Skeletal muscle tissue (tissue), 4 donors: ENCODE measurements around the gene EPHB2. TPM values are rescaled to one million over a fixed set of nuclear protein-coding genes. Genes with fewer than 3 reads are reported as not detected.

Source experiments
- H3K27ac ChIP-seq: one replicate; pipeline ENCODE4 v1.7.0; 2013; ENCODE audit warnings: mild to moderate bottlenecking, low read depth, low read length, inconsistent platforms
- H3K27me3 ChIP-seq, 3 donors: one replicate each; pipeline ENCODE4 v1.7.0; 2013; ENCODE audit warnings: low read length in 3 of 3; ENCODE audit not compliant: control insufficient read depth in 3 of 3, insufficient read depth in 3 of 3
- H3K36me3 ChIP-seq, 3 donors: one replicate each; pipeline ENCODE4 v1.7.0; 2013; ENCODE audit warnings: low read length in 3 of 3; ENCODE audit not compliant: control insufficient read depth in 3 of 3, insufficient read depth in 3 of 3
- H3K4me1 ChIP-seq, 3 donors: one replicate each; pipeline ENCODE4 v1.7.0; 2013; ENCODE audit warnings: low read length in 3 of 3, mild to moderate bottlenecking in 3 of 3; ENCODE audit not compliant: control insufficient read depth in 3 of 3, insufficient read depth in 3 of 3
- H3K4me3 ChIP-seq, 3 donors: one replicate each; pipeline ENCODE4 v1.7.0; 2013; ENCODE audit warnings: low read length in 3 of 3
- H3K9ac ChIP-seq, 3 donors: one replicate each; pipeline ENCODE4 v1.7.0; 2013; ENCODE audit warnings: low read length in 3 of 3, mild to moderate bottlenecking in 3 of 3, moderate library complexity in 2 of 3, low read depth in 1 of 3
- H3K9me3 ChIP-seq, 3 donors: one replicate each; pipeline ENCODE4 v1.7.0; 2013; ENCODE audit warnings: low read length in 3 of 3; ENCODE audit not compliant: control insufficient read depth in 3 of 3
- total RNA-seq: library from RNA; depleted of rRNA; stranded (reverse); fragments of >200 nt; gene quantifications from one replicate; pipeline ENCODE4 v1.2.3, GENCODE V29; 2014
- donor health status: Osteomylitis.

EPHB2 gene
- total RNA-seq, 1 donor from 2014 or later: 13.0 TPM

- peaks cover 4 to 18% (median 9%) of the 10 kb centered on the region in 3 donors for H3K27me3 ChIP-seq
- H3K36me3 ChIP-seq: no peaks in the 10 kb centered on the region
- no peaks in the 10 kb centered on the region for H3K4me1 ChIP-seq
- no peaks in the 10 kb centered on the region for H3K9me3 ChIP-seq
- no peak overlapping the region for H3K4me3 ChIP-seq
- H3K27ac ChIP-seq: no peak overlapping the region
- no peak overlapping the region for H3K9ac ChIP-seq
These were observed 198.3 kb downstream of the EPHB2 start for GRCh38 chr1:22908880-22909426.

GRCh38 chr1:22910286-22910685 is 199.6 kb downstream of the EPHB2 start:
- H3K9me3 ChIP-seq: no peaks in the 10 kb centered on the region
- H3K4me3 ChIP-seq: no peak overlapping the region
- no peaks in the 10 kb centered on the region for H3K36me3 ChIP-seq

GRCh38 chr1:22910986-22911651 is 200.5 kb downstream of the EPHB2 start:
- Histone ChIP-seq H3K27me3 (peaks cover 11 to 34% (median 19%) of the 10 kb centered on the region in 3 donors), H3K36me3 (no peaks in the 10 kb centered on the region), H3K4me3 (no peak overlapping the region), H3K4me1 (no peaks in the 10 kb centered on the region), H3K9ac (no peak overlapping the region), H3K9me3 (no peaks in the 10 kb centered on the region), H3K27ac (no peak overlapping the region)

More at GRCh38 chr1:22910286-22910685, 199.6 kb downstream of the EPHB2 start:
- Histone ChIP-seq H3K4me1 (no peaks in the 10 kb centered on the region), H3K27me3 (peaks cover 4 to 26% (median 13%) of the 10 kb centered on the region in 3 donors), H3K9ac (no peak overlapping the region), H3K27ac (no peak overlapping the region)

GRCh38 chr1:22912311-22912710 is 201.7 kb downstream of the EPHB2 start:
- no peak overlapping the region for H3K27ac ChIP-seq

GRCh38 chr1:22913421-22914141 is 202.9 kb downstream of the EPHB2 start:
- peaks cover 15 to 52% (median 30%) of the 10 kb centered on the region in 3 donors for H3K27me3 ChIP-seq
- H3K4me1 ChIP-seq: peaks cover 0 to 2% (median 0%) of the 10 kb centered on the region in 3 donors

More at GRCh38 chr1:22912311-22912710, 201.7 kb downstream of the EPHB2 start:
- Histone ChIP-seq H3K36me3 (no peaks in the 10 kb centered on the region), H3K4me1 (peaks cover 0 to 2% (median 0%) of the 10 kb centered on the region in 3 donors), H3K9me3 (no peaks in the 10 kb centered on the region), H3K4me3 (no peak overlapping the region), H3K27me3 (peaks cover 11 to 45% (median 25%) of the 10 kb centered on the region in 3 donors), H3K9ac (no peak overlapping the region)

GRCh38 chr1:22914156-22914555 is 203.5 kb downstream of the EPHB2 start:
- H3K36me3 ChIP-seq: no peaks in the 10 kb centered on the region
- H3K4me1 ChIP-seq: peaks cover 0 to 2% (median 0%) of the 10 kb centered on the region in 3 donors
- H3K27ac ChIP-seq: no peak overlapping the region
- peaks cover 15 to 52% (median 30%) of the 10 kb centered on the region in 3 donors for H3K27me3 ChIP-seq
- no peak overlapping the region for H3K9ac ChIP-seq
- H3K9me3 ChIP-seq: no peaks in the 10 kb centered on the region
- H3K4me3 ChIP-seq: no peak overlapping the region

More at GRCh38 chr1:22913421-22914141, 202.9 kb downstream of the EPHB2 start:
- Histone ChIP-seq H3K36me3 (no peaks in the 10 kb centered on the region), H3K9ac (no peak overlapping the region), H3K4me3 (no peak overlapping the region), H3K9me3 (no peaks in the 10 kb centered on the region), H3K27ac (no peak overlapping the region)

- Histone ChIP-seq H3K9ac (no peak overlapping the region), H3K4me1 (peaks cover 0 to 2% (median 0%) of the 10 kb centered on the region in 3 donors), H3K27ac (no peak overlapping the region), H3K9me3 (no peaks in the 10 kb centered on the region), H3K36me3 (no peaks in the 10 kb centered on the region), H3K27me3 (peaks cover 15 to 46% (median 30%) of the 10 kb centered on the region in 3 donors), H3K4me3 (no peak overlapping the region)
These were observed 204.1 kb downstream of the EPHB2 start for GRCh38 chr1:22914633-22915217.

GRCh38 chr1:22915231-22915630 is 204.6 kb downstream of the EPHB2 start:
- no peak overlapping the region for H3K27ac ChIP-seq
- no peaks in the 10 kb centered on the region for H3K9me3 ChIP-seq
- H3K4me1 ChIP-seq: peaks cover 0 to 2% (median 0%) of the 10 kb centered on the region in 3 donors
- peaks cover 15 to 44% (median 30%) of the 10 kb centered on the region in 3 donors for H3K27me3 ChIP-seq
- H3K9ac ChIP-seq: no peak overlapping the region
- H3K36me3 ChIP-seq: no peaks in the 10 kb centered on the region
- no peak overlapping the region for H3K4me3 ChIP-seq

GRCh38 chr1:22915816-22916470 is 205.3 kb downstream of the EPHB2 start:
- no peaks in the 10 kb centered on the region for H3K36me3 ChIP-seq
- no peak overlapping the region for H3K27ac ChIP-seq
- peaks cover 0 to 4% (median 0%) of the 10 kb centered on the region in 3 donors for H3K4me1 ChIP-seq
- H3K9me3 ChIP-seq: no peaks in the 10 kb centered on the region
- H3K4me3 ChIP-seq: no peak overlapping the region
- H3K9ac ChIP-seq: no peak overlapping the region
- H3K27me3 ChIP-seq: peaks cover 15 to 44% (median 30%) of the 10 kb centered on the region in 3 donors
